Thyroid gland (tissue), 4 donors: ENCODE results near the gene R3HDML. TPM values are rescaled to one million over a fixed set of nuclear protein-coding genes. Genes with fewer than 3 reads are reported as not detected.
"Not testable (repeated sequence)": the region's sequence is repeated elsewhere in the genome, so short reads cannot be mapped to it uniquely, and the experiment has no call there.

ENCODE experiments used
- DNase-seq, 2 donors: peaks; one replicate each; pipeline ENCODE4 v3.0.0-alpha.2; 2019
- H3K27ac ChIP-seq, 3 donors: fragments of 200-600 bp; sonication (generic); 1 replicate in 2 of 3; 2 replicates in 1 of 3; pipeline ENCODE4 v1.5.1; 2016 to 2019; ENCODE audit warnings: mild to moderate bottlenecking in 1 of 3, moderate library complexity in 1 of 3
- H3K27me3 ChIP-seq: fragments of 200-600 bp; sonication (generic); one replicate; pipeline ENCODE4 v1.5.1; 2019
- H3K36me3 ChIP-seq, 2 donors: fragments of 200-600 bp; sonication (generic); one replicate each; pipeline ENCODE4 v1.5.1; 2016 to 2019
- H3K4me1 ChIP-seq, 2 donors: fragments of 200-600 bp; sonication (generic); one replicate each; pipeline ENCODE4 v1.5.1; 2017 to 2019
- H3K4me3 ChIP-seq, 3 donors: fragments of 200-600 bp; sonication (generic); replicated peaks in 1 of 3; 1 replicate in 2 of 3; 2 replicates in 1 of 3; pipeline ENCODE4 v1.5.1; 2016; ENCODE audit warnings: mild to moderate bottlenecking in 1 of 3
- H3K9me3 ChIP-seq: fragments of 200-600 bp; sonication (generic); one replicate; pipeline ENCODE4 v1.5.1; 2017
- POLR2A ChIP-seq, 2 donors: fragments of 450-650 bp; IDR thresholded peaks; one replicate each; pipeline ENCODE4 v1.6.1; 2017; ENCODE audit warnings: antibody characterized with exemption in 2 of 2, mild to moderate bottlenecking in 2 of 2, moderate library complexity in 1 of 2
- WGBS, 2 donors: methylation state at CpG; one replicate each; pipeline ENCODE4 v1.1.5; 2017; 5-methylcytosine and 5-hydroxymethylcytosine counted together
- intact Hi-C: fragments of 100-400 bp; cut with DNase I; formaldehyde crosslinking; loops from one replicate; pipeline ENCODE4 v1.15.1; 2023
- total RNA-seq, 4 donors: library from RNA; depleted of rRNA; stranded (reverse); fragments of >200 nt; gene quantifications; one replicate each; pipeline ENCODE4 v1.2.3, GENCODE V29; 2016
- TF ChIP-seq, protein P1 (sequence below), 6 experiments: fragments of 200-600 bp in 3 of 6; fragments of 450-650 bp in 3 of 6; sonication (generic) in 3 of 6; IDR thresholded peaks; one replicate each; pipeline ENCODE4 v1.5.1; 2016 to 2019; ENCODE audit warnings: antibody characterized with exemption in 6 of 6, mild to moderate bottlenecking in 2 of 6, inconsistent platforms in 1 of 6, moderate library complexity in 1 of 6

R3HDML gene
- total RNA-seq, 4 donors from 2014 or later = not detected

- TF ChIP-seq POLR2A (IDR thresholded peaks at IDR 0.05) = no peak
- TF ChIP-seq, protein P1, sequence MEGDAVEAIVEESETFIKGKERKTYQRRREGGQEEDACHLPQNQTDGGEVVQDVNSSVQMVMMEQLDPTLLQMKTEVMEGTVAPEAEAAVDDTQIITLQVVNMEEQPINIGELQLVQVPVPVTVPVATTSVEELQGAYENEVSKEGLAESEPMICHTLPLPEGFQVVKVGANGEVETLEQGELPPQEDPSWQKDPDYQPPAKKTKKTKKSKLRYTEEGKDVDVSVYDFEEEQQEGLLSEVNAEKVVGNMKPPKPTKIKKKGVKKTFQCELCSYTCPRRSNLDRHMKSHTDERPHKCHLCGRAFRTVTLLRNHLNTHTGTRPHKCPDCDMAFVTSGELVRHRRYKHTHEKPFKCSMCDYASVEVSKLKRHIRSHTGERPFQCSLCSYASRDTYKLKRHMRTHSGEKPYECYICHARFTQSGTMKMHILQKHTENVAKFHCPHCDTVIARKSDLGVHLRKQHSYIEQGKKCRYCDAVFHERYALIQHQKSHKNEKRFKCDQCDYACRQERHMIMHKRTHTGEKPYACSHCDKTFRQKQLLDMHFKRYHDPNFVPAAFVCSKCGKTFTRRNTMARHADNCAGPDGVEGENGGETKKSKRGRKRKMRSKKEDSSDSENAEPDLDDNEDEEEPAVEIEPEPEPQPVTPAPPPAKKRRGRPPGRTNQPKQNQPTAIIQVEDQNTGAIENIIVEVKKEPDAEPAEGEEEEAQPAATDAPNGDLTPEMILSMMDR (IDR thresholded peaks at IDR 0.05) = no peak
- Histone ChIP-seq H3K9me3 (no peaks in the 10 kb centered on the region), H3K4me1 (no peaks in the 10 kb centered on the region), H3K27me3 (no peaks in the 10 kb centered on the region), H3K27ac (no peak overlapping the region), H3K36me3 (no peaks in the 10 kb centered on the region), H3K4me3 (no peak overlapping the region)
- intact Hi-C loops = no loop called here
- WGBS, 2 donors = 74 to 75% methylated on average over 6 of the region's 6 CpGs
- no peak for DNase-seq
Measured at GRCh38 chr20:44342248-44342647, 5.4 kb downstream of the R3HDML start.

- Histone ChIP-seq H3K27ac (no peak overlapping the region), H3K27me3 (no peaks in the 10 kb centered on the region), H3K4me1 (no peaks in the 10 kb centered on the region), H3K36me3 (no peaks in the 10 kb centered on the region), H3K4me3 (no peak overlapping the region), H3K9me3 (no peaks in the 10 kb centered on the region)
- TF ChIP-seq, protein P1 (IDR thresholded peaks at IDR 0.05) = no peak
- no peak for TF ChIP-seq POLR2A (IDR thresholded peaks at IDR 0.05)
- 32 to 50% methylated on average over 12 of the region's 12 CpGs for WGBS, 2 donors
- DNase-seq = peak; percentile 72 to 74
- intact Hi-C loops = no loop called here
Measured at GRCh38 chr20:44343162-44343675, 6.4 kb downstream of the R3HDML start.

DNA sequence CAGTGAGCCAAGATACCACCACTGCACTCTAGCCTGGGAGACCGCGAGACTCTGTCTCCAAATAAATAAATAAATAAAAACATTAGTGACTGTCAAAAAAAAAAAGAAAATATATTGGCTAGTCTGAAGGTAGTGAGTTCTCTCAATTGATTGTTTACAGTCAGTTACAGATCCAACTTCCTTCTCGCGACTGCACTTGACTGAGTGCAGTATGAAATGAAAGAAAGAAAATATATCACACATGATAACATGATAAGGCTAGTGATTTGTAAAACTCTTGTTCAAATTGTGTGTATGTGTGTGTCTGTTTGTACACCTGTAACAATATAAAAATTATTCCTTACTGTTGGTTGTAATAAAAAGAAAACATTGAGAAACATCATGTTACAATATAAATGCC lies 7.9 kb downstream of the R3HDML start:
- no peak overlapping the region for H3K27ac ChIP-seq
- H3K4me3 ChIP-seq = no peak overlapping the region
- no peaks in the 10 kb centered on the region for H3K9me3 ChIP-seq
- 91 to 93% methylated on average over 4 of the region's 4 CpGs for WGBS, 2 donors
- H3K27me3 ChIP-seq = no peaks in the 10 kb centered on the region
- TF ChIP-seq POLR2A (IDR thresholded peaks at IDR 0.05) = no peak
- TF ChIP-seq, protein P1 (IDR thresholded peaks at IDR 0.05) = no peak
- intact Hi-C loops = no loop called here
- H3K4me1 ChIP-seq = no peaks in the 10 kb centered on the region
- DNase-seq = no peak
- no peaks in the 10 kb centered on the region for H3K36me3 ChIP-seq

DNA sequence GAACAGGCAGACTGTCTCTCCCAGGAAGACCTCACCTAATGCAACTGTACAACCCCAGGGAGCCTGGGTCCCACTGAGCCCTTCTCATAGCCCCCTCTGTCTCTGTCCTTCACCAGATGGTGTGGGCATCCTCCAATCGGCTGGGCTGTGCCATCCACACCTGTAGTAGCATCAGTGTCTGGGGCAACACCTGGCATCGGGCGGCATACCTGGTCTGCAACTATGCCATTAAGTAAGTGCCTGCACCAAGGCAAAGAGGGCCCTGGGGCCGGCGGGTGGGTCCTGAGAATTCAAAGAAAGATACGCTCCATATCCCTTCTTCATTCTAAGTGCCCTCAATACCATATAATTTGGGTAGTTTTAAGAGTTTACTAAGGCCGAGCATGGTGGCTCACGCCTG lies 8.3 kb downstream of the R3HDML start:
- no peak for DNase-seq
- H3K4me3 ChIP-seq = no peak overlapping the region
- H3K36me3 ChIP-seq = no peaks in the 10 kb centered on the region
- intact Hi-C loops = no loop called here
- H3K27me3 ChIP-seq = no peaks in the 10 kb centered on the region
- no peaks in the 10 kb centered on the region for H3K9me3 ChIP-seq
- TF ChIP-seq, protein P1 (IDR thresholded peaks at IDR 0.05) = no peak
- no peak for TF ChIP-seq POLR2A (IDR thresholded peaks at IDR 0.05)
- 92 to 94% methylated on average over 8 of the region's 8 CpGs for WGBS, 2 donors
- no peak overlapping the region for H3K27ac ChIP-seq
- no peaks in the 10 kb centered on the region for H3K4me1 ChIP-seq

DNA sequence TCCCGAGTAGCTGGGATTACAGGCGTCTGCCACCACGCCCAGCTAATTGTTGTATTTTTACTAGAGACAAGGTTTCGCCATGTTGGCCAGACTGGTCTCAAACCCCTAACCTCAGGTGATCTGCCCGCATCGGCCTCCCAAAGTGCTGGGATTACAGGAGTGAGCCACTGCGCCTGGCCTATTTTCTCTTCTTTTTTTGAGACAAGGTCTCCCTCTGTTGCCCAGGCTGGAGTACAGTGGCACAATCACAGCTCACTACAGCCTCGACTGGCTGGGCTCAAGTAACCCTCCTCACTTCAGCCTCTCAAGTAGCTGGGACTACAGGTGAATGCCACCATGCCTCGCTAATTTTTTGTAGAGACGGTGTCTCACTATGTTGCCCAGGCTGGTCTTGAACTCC lies 9.1 kb downstream of the R3HDML start:
- H3K4me1 ChIP-seq, intact Hi-C loops, H3K36me3 ChIP-seq, H3K27me3 ChIP-seq, H3K9me3 ChIP-seq, DNase-seq, H3K4me3 ChIP-seq, H3K27ac ChIP-seq: not testable (repeated sequence)
- WGBS, 2 donors = 91 to 92% methylated on average over 10 of the region's 10 CpGs
